Measurements from ENCODE around the gene FNIP1.

GRCh38 chr5:131767891-131768290, 28.9 kb downstream of the FNIP1 start:
- TF ChIP-seq CTCF (conservative IDR thresholded peaks at IDR 0.05; ENCODE audit: low read length) (no peak), EZH2phosphoT487 (IDR thresholded peaks at IDR 0.05; ENCODE audit: borderline replicate concordance) (no peak)

Data from Loucy (cell line).